Caco-2 (cell line): ENCODE data around the gene NRP1. TPM values are rescaled to one million over a fixed set of nuclear protein-coding genes. Genes with fewer than 3 reads are reported as not detected.

ENCODE experiments used
- BruUV-seq: library from RNA; stranded (reverse); fragments of 400-500 nt; replicated peaks from 2 replicates; lab custom pipeline; 2021; lab: Mats Ljungman, UMichigan
- CTCF ChIA-PET: fragments of 300-600 bp; sonication (Branson Sonifier 250); formaldehyde crosslinking; loops from one replicate; lab custom pipeline; 2022; ENCODE audit warnings: antibody characterized with exemption; lab: Charles Lee
- POLR2A ChIA-PET: fragments of 300-600 bp; sonication (Branson Sonifier 250); formaldehyde crosslinking; loops from one replicate; lab custom pipeline; 2022; ENCODE audit warnings: antibody characterized with exemption; lab: Charles Lee
- DNase-seq, 2 experiments: peaks; one replicate each; pipeline versions ENCODE4 v3.0.0 to v3.0.0-alpha.2; 2020 to 2022
- H3K27me3 ChIP-seq: replicated peaks from 2 replicates; pipeline ENCODE4 v1.6.0; 2011; ENCODE audit warnings: low read length; ENCODE audit not compliant: control insufficient read depth, insufficient read depth
- H3K36me3 ChIP-seq: 2 replicates; pipeline ENCODE4 v1.5.1; 2011; ENCODE audit warnings: low read length; ENCODE audit not compliant: control insufficient read depth, insufficient read depth
- H3K4me1 ChIP-seq: fragments of 250-450 bp; sonication (Bioruptor Pico); 2 replicates; pipeline ENCODE4 v1.5.1; 2020; ENCODE audit warnings: mild to moderate bottlenecking
- H3K4me3 ChIP-seq: 2 replicates; pipeline ENCODE4 v1.5.1; 2011; ENCODE audit warnings: low read depth, mild to moderate bottlenecking, control low read depth, low read length
- H3K9me3 ChIP-seq: fragments of 250-450 bp; sonication (Bioruptor Pico); 2 replicates; pipeline ENCODE4 v1.5.1; 2020; ENCODE audit warnings: mild to moderate bottlenecking, moderate library complexity
- H3K27ac Mint-ChIP-seq: one replicate; pipeline ENCODE4 v1.8.0; 2022; ENCODE audit warnings: mixed read lengths; ENCODE audit not compliant: unreplicated experiment
- H3K27me3 Mint-ChIP-seq: one replicate; pipeline ENCODE4 v1.8.0; 2022; ENCODE audit warnings: mixed read lengths; ENCODE audit not compliant: insufficient read depth, unreplicated experiment
- H3K36me3 Mint-ChIP-seq: one replicate; pipeline ENCODE4 v1.8.0; 2022; ENCODE audit warnings: mild to moderate bottlenecking, mixed read lengths; ENCODE audit not compliant: insufficient read depth, unreplicated experiment
- H3K4me1 Mint-ChIP-seq: one replicate; pipeline ENCODE4 v1.8.0; 2022; ENCODE audit warnings: low read depth, mixed read lengths; ENCODE audit not compliant: unreplicated experiment
- H3K4me3 Mint-ChIP-seq: one replicate; pipeline ENCODE4 v1.8.0; 2022; ENCODE audit warnings: mild to moderate bottlenecking, moderate library complexity, mixed read lengths; ENCODE audit not compliant: unreplicated experiment
- H3K9me3 Mint-ChIP-seq: one replicate; pipeline ENCODE4 v1.8.0; 2022; ENCODE audit warnings: mixed read lengths; ENCODE audit not compliant: unreplicated experiment
- intact Hi-C: fragments of 100-400 bp; cut with micrococcal nuclease; formaldehyde crosslinking; loops from one replicate; pipeline ENCODE4 v1.10.0; 2022; ENCODE audit not compliant: unreplicated experiment
- total RNA-seq: library from RNA; stranded (reverse); gene quantifications from 2 replicates; pipeline ENCODE4 v1.2.3, GENCODE V29; 2022
- TF ChIP-seq, protein P1 (sequence below), 2 experiments: fragments of 200-600 bp in 1 of 2; IDR thresholded peaks; 1 replicate in 1 of 2; 2 replicates in 1 of 2; pipeline versions ENCODE4 v1.5.1 to v1.8.0; 2011 to 2022; ENCODE audit warnings: antibody characterized with exemption in 1 of 2, control low read depth in 1 of 2, inconsistent platforms in 1 of 2, low read depth in 1 of 2, low read length in 1 of 2, mild to moderate bottlenecking in 1 of 2, moderate library complexity in 1 of 2; ENCODE audit not compliant: insufficient read depth in 1 of 2, severe bottlenecking in 1 of 2, unreplicated experiment in 1 of 2

The NRP1 gene
- total RNA-seq, 1 experiment from 2014 or later: 123 TPM

DNA sequence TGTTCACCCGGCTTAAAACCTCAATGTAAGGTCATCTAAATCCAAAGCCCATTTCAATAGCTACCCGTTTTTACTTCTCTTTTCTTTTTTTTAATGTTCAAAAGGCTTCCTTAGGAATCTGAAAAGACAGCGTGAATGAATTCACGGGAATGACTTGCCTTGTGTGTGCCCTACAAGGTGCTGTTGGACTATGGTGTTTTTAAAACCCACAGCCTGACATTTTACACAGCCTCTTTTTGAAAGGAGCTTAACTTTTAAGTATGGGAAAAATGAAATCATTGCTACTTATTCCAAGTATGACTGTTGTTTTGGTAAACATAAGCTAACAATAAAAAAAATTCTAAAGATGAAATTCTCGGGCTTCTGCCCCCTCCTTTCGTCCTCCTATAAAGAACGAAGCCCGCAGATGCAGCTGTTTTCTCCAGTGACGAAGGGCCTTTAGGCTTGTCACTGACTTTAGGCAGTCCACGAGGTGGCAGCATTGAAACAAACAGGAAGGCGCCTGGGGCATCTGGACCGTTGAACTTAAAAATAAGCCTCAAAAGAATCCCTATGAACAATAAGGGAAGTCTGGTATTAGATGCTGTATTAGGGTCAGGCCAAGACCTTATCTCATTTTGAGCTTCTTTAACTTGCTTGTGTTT, 141.3 kb downstream of the NRP1 start:
- ChIA-PET CTCF (interaction anchor here (0.6 to 1.7 kb wide), 10 partner anchors 22 to 1256 kb away, joined by 3 to 12 read pairs (median 4); no protein-coding TSS in a partner anchor), POLR2A (interaction anchor here (0.6 to 0.7 kb wide), 3 partner anchors 33 to 269 kb away, joined by 3 read pairs; no protein-coding TSS in a partner anchor)
- no peak overlapping the region for H3K27ac Mint-ChIP-seq
- no peaks in the 10 kb centered on the region for H3K27me3 ChIP-seq
- TF ChIP-seq, protein P1, sequence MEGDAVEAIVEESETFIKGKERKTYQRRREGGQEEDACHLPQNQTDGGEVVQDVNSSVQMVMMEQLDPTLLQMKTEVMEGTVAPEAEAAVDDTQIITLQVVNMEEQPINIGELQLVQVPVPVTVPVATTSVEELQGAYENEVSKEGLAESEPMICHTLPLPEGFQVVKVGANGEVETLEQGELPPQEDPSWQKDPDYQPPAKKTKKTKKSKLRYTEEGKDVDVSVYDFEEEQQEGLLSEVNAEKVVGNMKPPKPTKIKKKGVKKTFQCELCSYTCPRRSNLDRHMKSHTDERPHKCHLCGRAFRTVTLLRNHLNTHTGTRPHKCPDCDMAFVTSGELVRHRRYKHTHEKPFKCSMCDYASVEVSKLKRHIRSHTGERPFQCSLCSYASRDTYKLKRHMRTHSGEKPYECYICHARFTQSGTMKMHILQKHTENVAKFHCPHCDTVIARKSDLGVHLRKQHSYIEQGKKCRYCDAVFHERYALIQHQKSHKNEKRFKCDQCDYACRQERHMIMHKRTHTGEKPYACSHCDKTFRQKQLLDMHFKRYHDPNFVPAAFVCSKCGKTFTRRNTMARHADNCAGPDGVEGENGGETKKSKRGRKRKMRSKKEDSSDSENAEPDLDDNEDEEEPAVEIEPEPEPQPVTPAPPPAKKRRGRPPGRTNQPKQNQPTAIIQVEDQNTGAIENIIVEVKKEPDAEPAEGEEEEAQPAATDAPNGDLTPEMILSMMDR (IDR thresholded peaks at IDR 0.05; ENCODE audit: insufficient read depth in 1 of 2, low read depth in 1 of 2, low read length in 1 of 2, severe bottlenecking in 1 of 2, unreplicated experiment in 1 of 2): peak; percentile 89 to 97
- peaks cover 65% of the 10 kb centered on the region for H3K36me3 Mint-ChIP-seq
- H3K4me3 ChIP-seq: no peak overlapping the region
- peaks cover 44% of the 10 kb centered on the region for H3K4me1 ChIP-seq
- no peaks in the 10 kb centered on the region for H3K9me3 ChIP-seq
- DNase-seq: peak; percentile 85
- no TSS peak for BruUV-seq
- H3K9me3 Mint-ChIP-seq: no peaks in the 10 kb centered on the region
- intact Hi-C loops: loop anchor here (1.0 to 10.0 kb wide), 5 partner anchors 137 to 1446 kb away; no protein-coding TSS in a partner anchor
- H3K4me3 Mint-ChIP-seq: no peak overlapping the region
- no peaks in the 10 kb centered on the region for H3K36me3 ChIP-seq
- H3K4me1 Mint-ChIP-seq: peaks cover 39% of the 10 kb centered on the region
- H3K27me3 Mint-ChIP-seq: no peaks in the 10 kb centered on the region

DNA sequence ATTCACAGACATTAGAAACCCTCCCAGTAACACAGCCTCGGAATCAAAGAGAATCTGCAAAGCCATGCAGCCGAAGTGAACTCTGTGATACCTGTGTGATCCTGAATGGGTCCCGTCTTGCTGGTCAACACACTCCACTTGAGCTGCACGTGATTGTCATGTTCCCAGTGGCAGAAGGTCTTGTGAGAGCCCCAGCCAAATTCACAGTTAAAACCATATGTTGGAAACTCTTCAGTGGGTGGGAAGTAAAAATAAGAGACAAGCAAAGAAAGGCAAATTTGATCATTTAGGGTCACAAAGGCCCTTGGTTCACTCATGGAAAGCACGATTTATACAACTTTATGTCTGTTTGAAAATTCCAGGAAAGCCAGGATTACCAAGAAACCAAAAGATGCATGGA, 142.3 kb downstream of the NRP1 start:
- Mint-ChIP-seq H3K36me3 (peaks cover 69% of the 10 kb centered on the region), H3K9me3 (no peaks in the 10 kb centered on the region), H3K4me3 (no peak overlapping the region), H3K27me3 (no peaks in the 10 kb centered on the region), H3K27ac (no peak overlapping the region), H3K4me1 (peaks cover 35% of the 10 kb centered on the region)
- DNase-seq: no peak
- H3K27me3 ChIP-seq: no peaks in the 10 kb centered on the region
- peaks cover 38% of the 10 kb centered on the region for H3K4me1 ChIP-seq
- intact Hi-C loops: loop anchor here (2.0 to 10.0 kb wide), 4 partner anchors 313 to 1447 kb away; no protein-coding TSS in a partner anchor
- ChIA-PET CTCF (no interaction called here), POLR2A (no interaction called here)
- no peaks in the 10 kb centered on the region for H3K9me3 ChIP-seq
- TF ChIP-seq, protein P1 (IDR thresholded peaks at IDR 0.05; ENCODE audit: insufficient read depth in 1 of 2, low read depth in 1 of 2, low read length in 1 of 2, severe bottlenecking in 1 of 2, unreplicated experiment in 1 of 2): no peak
- no peaks in the 10 kb centered on the region for H3K36me3 ChIP-seq
- H3K4me3 ChIP-seq: no peak overlapping the region
- BruUV-seq: no TSS peak

DNA sequence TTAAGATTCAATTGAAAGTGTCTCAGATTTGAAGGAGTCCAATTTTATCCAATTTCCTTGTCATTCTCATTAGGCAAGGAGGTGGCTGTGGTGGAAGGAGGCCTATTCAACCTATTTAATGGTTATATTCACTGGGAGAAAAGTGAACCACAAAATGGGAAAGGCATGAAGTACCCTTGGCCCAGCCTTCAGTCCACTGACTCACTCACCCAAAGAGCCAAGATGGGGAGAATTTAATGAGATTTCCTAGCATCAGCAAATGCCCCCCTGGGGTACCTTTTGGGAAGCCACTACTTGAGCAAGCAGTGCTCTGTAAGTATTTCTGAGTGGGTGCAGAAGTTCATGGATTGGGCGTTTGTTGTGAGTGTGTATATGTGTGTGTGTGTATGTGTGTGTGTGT, 144.1 kb downstream of the NRP1 start:
- peaks cover 21% of the 10 kb centered on the region for H3K4me1 ChIP-seq
- H3K4me3 Mint-ChIP-seq: no peak overlapping the region
- intact Hi-C loops: loop anchor here (10.0 kb wide), 3 partner anchors 314 to 1024 kb away; no protein-coding TSS in a partner anchor
- H3K27me3 ChIP-seq: no peaks in the 10 kb centered on the region
- TF ChIP-seq, protein P1 (IDR thresholded peaks at IDR 0.05; ENCODE audit: insufficient read depth in 1 of 2, low read depth in 1 of 2, low read length in 1 of 2, severe bottlenecking in 1 of 2, unreplicated experiment in 1 of 2): no peak
- no TSS peak for BruUV-seq
- H3K27ac Mint-ChIP-seq: peak overlapping the region; percentile 23
- peaks cover 62% of the 10 kb centered on the region for H3K36me3 Mint-ChIP-seq
- POLR2A ChIA-PET: no interaction called here
- no peaks in the 10 kb centered on the region for H3K27me3 Mint-ChIP-seq
- no peaks in the 10 kb centered on the region for H3K36me3 ChIP-seq
- H3K9me3 ChIP-seq: no peaks in the 10 kb centered on the region
- H3K4me3 ChIP-seq: no peak overlapping the region
- no peaks in the 10 kb centered on the region for H3K9me3 Mint-ChIP-seq
- DNase-seq: no peak
- peaks cover 17% of the 10 kb centered on the region for H3K4me1 Mint-ChIP-seq
- CTCF ChIA-PET: no interaction called here
